HG02885 (cell line): Measurements from ENCODE around the gene ERAP2.
"Not testable (repeated sequence)": the region's sequence is repeated elsewhere in the genome, so short reads cannot be mapped to it uniquely, and the experiment has no call there.

Experiments used
- ATAC-seq: cut with Tn5 transposase; IDR thresholded peaks from one replicate; pipeline ENCODE4 v1.9.1; 2021; ENCODE audit warnings: mild to moderate bottlenecking; ENCODE audit not compliant: unreplicated experiment, poor library complexity

Gene ERAP2

GRCh38 chr5:96928931-96929708 lies 52.8 kb downstream of the ERAP2 start:
- no peak for ATAC-seq

GRCh38 chr5:96930058-96930457 lies 53.8 kb downstream of the ERAP2 start:
- ATAC-seq = no peak

- no peak for ATAC-seq
These were observed 54.3 kb downstream of the ERAP2 start for GRCh38 chr5:96930589-96930988.

- not testable (repeated sequence) for ATAC-seq
These were observed 54.7 kb downstream of the ERAP2 start for GRCh38 chr5:96931037-96931436.

GRCh38 chr5:96931605-96932004 lies 55.3 kb downstream of the ERAP2 start:
- ATAC-seq = no peak

- ATAC-seq = no peak
These were observed 55.7 kb downstream of the ERAP2 start for GRCh38 chr5:96932026-96932425.

- no peak for ATAC-seq
These were observed 57.7 kb downstream of the ERAP2 start for GRCh38 chr5:96933764-96934707.

GRCh38 chr5:96934708-96935558 lies 58.6 kb downstream of the ERAP2 start:
- ATAC-seq = peak; percentile 65

GRCh38 chr5:96935559-96936430 lies 59.5 kb downstream of the ERAP2 start, which contains the start of gene LNPEP:
Gene LNPEP, plus strand, starts transcription at chr5:96936080. Its CDS starts 76 bp downstream, at chr5:96936156.
- peak; percentile 55 for ATAC-seq

- peak; percentile 29 for ATAC-seq
These were observed 60.4 kb downstream of the ERAP2 start for GRCh38 chr5:96936431-96937320.

GRCh38 chr5:96940586-96940985 lies 64.3 kb downstream of the ERAP2 start:
- ATAC-seq = no peak

GRCh38 chr5:96941140-96941539 lies 64.8 kb downstream of the ERAP2 start:
- ATAC-seq = no peak

- no peak for ATAC-seq
These were observed 65.8 kb downstream of the ERAP2 start for GRCh38 chr5:96942078-96942477.

- no peak for ATAC-seq
These were observed 66.6 kb downstream of the ERAP2 start for GRCh38 chr5:96942911-96943310.

- no peak for ATAC-seq
These were observed 67.5 kb downstream of the ERAP2 start for GRCh38 chr5:96943799-96944198.

GRCh38 chr5:96945144-96945897 lies 69.0 kb downstream of the ERAP2 start:
- no peak for ATAC-seq

- no peak for ATAC-seq
These were observed 70.1 kb downstream of the ERAP2 start for GRCh38 chr5:96946381-96946780.
